Activated CD8-positive, alpha-beta T cell treated with anti-CD3 and anti-CD28 coated beads for 36 hours (primary cell): ENCODE data around the gene C10orf105. TPM values are rescaled to one million over a fixed set of nuclear protein-coding genes. Genes with fewer than 3 reads are reported as not detected.
A peak's percentile ranks its signal among the peaks of the same experiment; 100 is the strongest.

Experiments used
- ATAC-seq: fragments of 200-7000 bp; cut with Tn5 transposase; one replicate; pipeline ENCODE4 v1.10.0; 2021; ENCODE audit warnings: mild to moderate bottlenecking, moderate library complexity
- CTCF ChIA-PET: fragments of 350-600 bp; sonication (Branson Sonifier 250); formaldehyde crosslinking; loops from one replicate; lab custom pipeline; 2021; ENCODE audit warnings: antibody characterized with exemption; lab: Charles Lee
- POLR2A ChIA-PET: fragments of 350-600 bp; sonication (Branson Sonifier 250); formaldehyde crosslinking; loops from one replicate; lab custom pipeline; 2021; ENCODE audit warnings: antibody characterized with exemption; lab: Charles Lee
- DNase-seq: peaks from one replicate; pipeline ENCODE4 v3.0.0-alpha.2; 2020
- H3K27ac Mint-ChIP-seq: one replicate; pipeline ENCODE4 v1.8.0; 2021; ENCODE audit warnings: mild to moderate bottlenecking, mixed read lengths
- H3K27me3 Mint-ChIP-seq: one replicate; pipeline ENCODE4 v1.8.0; 2021; ENCODE audit warnings: mixed read lengths
- H3K36me3 Mint-ChIP-seq: one replicate; pipeline ENCODE4 v1.8.0; 2021; ENCODE audit warnings: low read depth, mixed read lengths
- H3K4me1 Mint-ChIP-seq: one replicate; pipeline ENCODE4 v1.8.0; 2021; ENCODE audit warnings: low read depth, mixed read lengths
- H3K4me3 Mint-ChIP-seq: one replicate; pipeline ENCODE4 v1.8.0; 2021; ENCODE audit warnings: mild to moderate bottlenecking, moderate library complexity, mixed read lengths
- H3K9me3 Mint-ChIP-seq: one replicate; pipeline ENCODE4 v1.8.0; 2021; ENCODE audit warnings: mixed read lengths
- intact Hi-C: fragments of 100-400 bp; cut with micrococcal nuclease; formaldehyde crosslinking; loops from one replicate; pipeline ENCODE4 v1.10.0; 2022
- total RNA-seq, 2 experiments: library from RNA; stranded (reverse); gene quantifications; one replicate each; pipeline ENCODE4 v1.2.3, GENCODE V29; 2021
- TF ChIP-seq, protein P1 (sequence below): fragments of 200-600 bp; IDR thresholded peaks from one replicate; pipeline ENCODE4 v1.8.0; 2022; ENCODE audit warnings: antibody characterized with exemption, mild to moderate bottlenecking

C10orf105 gene
- total RNA-seq, 2 experiments from 2014 or later = 0.16 to 0.27 TPM

DNA sequence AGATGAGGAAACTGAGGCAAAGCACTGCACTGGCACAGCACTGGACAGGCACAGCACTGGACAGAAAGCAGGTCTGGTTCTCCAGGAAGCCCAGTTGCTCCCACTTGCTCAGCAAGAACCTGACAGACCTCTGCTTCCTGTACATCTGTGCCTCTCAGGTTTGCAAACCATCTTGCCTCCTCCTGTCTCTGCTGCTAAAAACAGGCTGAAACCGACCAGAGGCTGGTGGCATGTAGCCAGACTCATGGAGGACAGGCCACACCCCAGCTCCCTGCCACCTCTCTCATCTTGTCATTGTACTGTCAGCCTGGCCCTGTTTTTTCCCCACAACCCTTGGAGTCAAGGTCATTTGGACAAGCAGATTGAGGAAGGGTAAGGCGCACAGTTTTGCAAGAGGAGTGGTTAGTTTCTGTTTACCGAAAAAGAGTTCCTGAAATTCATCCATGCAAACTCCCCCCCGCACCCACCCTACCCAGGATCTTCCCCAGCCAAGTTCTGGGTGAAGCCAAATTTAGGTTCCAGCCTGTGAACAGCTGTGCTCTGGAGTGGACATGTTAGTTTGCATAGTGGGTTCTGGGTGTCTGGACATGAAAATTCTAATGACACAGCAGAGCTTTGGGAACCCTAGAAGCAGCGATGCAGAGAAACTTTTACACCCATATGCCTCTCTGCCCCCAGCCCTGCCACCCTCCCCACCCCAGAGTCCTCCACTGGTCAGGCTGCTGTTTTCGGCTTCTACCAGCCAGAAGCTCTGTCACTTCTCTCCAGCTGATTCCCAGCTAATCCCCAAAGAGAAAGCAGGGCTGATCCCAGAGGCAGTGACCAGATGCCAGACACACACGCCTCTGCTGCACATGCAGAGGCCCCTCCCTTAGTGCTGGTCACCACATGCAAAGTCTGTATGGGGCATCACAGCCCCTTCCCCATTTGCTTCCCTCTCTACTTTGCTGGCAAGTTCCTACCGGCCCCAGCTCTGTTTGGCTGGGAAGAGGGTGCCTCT lies 8.5 kb upstream of the C10orf105 start:
- POLR2A ChIA-PET = interaction anchor here (0.8 to 10.8 kb wide), 11 partner anchors 8 to 257 kb away, joined by 3 to 116 read pairs (median 11); partner anchors contain the start of genes PSAP and VSIR
- intact Hi-C loops = no loop called here
- H3K27me3 Mint-ChIP-seq = no peaks in the 10 kb centered on the region
- peaks cover 97% of the 10 kb centered on the region for H3K4me1 Mint-ChIP-seq
- peak; percentile 37 for ATAC-seq
- CTCF ChIA-PET = interaction anchor here (1.0 to 7.3 kb wide), 9 partner anchors 14 to 45 kb away, joined by 3 to 57 read pairs (median 19); partner anchors contain the start of gene VSIR
- TF ChIP-seq, protein P1, sequence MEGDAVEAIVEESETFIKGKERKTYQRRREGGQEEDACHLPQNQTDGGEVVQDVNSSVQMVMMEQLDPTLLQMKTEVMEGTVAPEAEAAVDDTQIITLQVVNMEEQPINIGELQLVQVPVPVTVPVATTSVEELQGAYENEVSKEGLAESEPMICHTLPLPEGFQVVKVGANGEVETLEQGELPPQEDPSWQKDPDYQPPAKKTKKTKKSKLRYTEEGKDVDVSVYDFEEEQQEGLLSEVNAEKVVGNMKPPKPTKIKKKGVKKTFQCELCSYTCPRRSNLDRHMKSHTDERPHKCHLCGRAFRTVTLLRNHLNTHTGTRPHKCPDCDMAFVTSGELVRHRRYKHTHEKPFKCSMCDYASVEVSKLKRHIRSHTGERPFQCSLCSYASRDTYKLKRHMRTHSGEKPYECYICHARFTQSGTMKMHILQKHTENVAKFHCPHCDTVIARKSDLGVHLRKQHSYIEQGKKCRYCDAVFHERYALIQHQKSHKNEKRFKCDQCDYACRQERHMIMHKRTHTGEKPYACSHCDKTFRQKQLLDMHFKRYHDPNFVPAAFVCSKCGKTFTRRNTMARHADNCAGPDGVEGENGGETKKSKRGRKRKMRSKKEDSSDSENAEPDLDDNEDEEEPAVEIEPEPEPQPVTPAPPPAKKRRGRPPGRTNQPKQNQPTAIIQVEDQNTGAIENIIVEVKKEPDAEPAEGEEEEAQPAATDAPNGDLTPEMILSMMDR = no peak
- H3K27ac Mint-ChIP-seq = peak overlapping the region; percentile 99
- peak; percentile 89 for DNase-seq
- peak overlapping the region; percentile 58 for H3K4me3 Mint-ChIP-seq
- no peaks in the 10 kb centered on the region for H3K9me3 Mint-ChIP-seq
- peaks cover 4% of the 10 kb centered on the region for H3K36me3 Mint-ChIP-seq

DNA sequence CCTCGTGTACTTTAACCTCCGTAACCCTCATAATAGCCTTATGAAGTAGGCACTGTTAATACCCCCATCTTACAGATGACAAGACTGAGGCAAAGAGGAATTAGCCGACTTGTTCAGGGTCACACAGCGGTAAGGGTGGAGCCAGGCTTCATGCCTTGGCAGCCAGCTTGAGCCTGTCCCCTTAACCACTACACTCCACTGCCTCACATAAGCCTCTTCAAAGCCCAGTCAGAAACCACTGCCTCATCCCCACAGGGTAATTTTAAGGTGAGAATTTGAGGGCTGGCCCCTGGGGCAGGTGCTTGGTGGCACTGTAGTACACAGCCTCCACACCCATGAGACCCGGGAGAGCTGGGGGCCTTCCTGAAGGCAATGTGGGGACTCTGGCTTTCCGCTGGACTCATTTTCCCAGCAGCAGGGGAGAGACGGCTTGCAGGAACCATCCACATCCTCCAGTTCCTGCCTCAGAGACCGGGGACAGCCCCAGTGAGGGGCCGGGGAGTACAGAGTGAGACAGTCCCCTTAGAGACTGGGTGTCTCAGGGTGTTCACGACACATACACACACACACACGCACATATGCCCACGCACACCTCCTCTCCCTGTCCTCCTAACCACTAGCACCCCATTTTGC lies 7.6 kb upstream of the C10orf105 start:
- TF ChIP-seq, protein P1 = no peak
- H3K27ac Mint-ChIP-seq = peak overlapping the region; percentile 99
- POLR2A ChIA-PET = interaction anchor here (0.6 to 10.8 kb wide), 11 partner anchors 8 to 258 kb away, joined by 3 to 116 read pairs (median 11); partner anchors contain the start of genes PSAP and VSIR
- ATAC-seq (peak; percentile 57), DNase-seq (peak; percentile 83)
- CTCF ChIA-PET = interaction anchor here (0.9 to 7.3 kb wide), 17 partner anchors 13 to 169 kb away, joined by 3 to 57 read pairs (median 7); partner anchors contain the start of gene VSIR
- peaks cover 93% of the 10 kb centered on the region for H3K4me1 Mint-ChIP-seq
- intact Hi-C loops = no loop called here
- no peaks in the 10 kb centered on the region for H3K36me3 Mint-ChIP-seq
- no peaks in the 10 kb centered on the region for H3K9me3 Mint-ChIP-seq
- H3K4me3 Mint-ChIP-seq = peak overlapping the region; percentile 58
- no peaks in the 10 kb centered on the region for H3K27me3 Mint-ChIP-seq

DNA sequence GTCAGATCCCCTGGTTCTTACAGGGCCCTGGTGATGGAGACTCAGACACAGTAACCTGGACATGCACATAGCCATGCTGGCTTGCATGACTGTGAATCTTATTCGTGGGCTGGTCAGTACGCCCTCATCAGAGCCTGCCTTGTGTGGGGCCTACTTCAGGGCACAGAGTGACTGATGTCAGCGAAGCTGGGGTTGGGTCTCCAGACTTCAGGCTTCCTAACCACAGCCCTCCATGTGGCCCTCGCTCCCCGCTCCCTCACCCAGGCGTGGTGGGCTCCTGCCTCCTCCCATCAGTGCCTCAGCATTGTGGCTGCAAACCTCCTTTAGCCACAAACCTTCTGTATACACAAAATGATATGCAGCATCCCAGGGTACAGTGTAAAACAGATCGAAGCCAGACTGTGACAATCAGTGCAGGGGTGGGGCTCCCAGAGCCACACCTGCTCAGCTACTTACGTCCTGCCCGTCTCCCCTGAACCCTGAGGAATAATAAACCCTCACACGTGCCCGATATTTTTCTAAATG lies 7.1 kb upstream of the C10orf105 start:
- no peaks in the 10 kb centered on the region for H3K9me3 Mint-ChIP-seq
- peak overlapping the region; percentile 99 for H3K27ac Mint-ChIP-seq
- H3K27me3 Mint-ChIP-seq = no peaks in the 10 kb centered on the region
- DNase-seq (peak; percentile 68), ATAC-seq (peak; percentile 41)
- ChIA-PET CTCF (interaction anchor here (0.8 to 7.3 kb wide), 16 partner anchors 9 to 169 kb away, joined by 3 to 57 read pairs (median 6); partner anchors contain the start of gene VSIR), POLR2A (interaction anchor here (0.6 to 10.8 kb wide), 11 partner anchors 9 to 258 kb away, joined by 3 to 116 read pairs (median 11); partner anchors contain the start of genes PSAP and VSIR)
- peak overlapping the region; percentile 58 for H3K4me3 Mint-ChIP-seq
- intact Hi-C loops = loop anchor here (1.0 kb wide), 1 partner anchor 43 kb away; no protein-coding TSS in a partner anchor
- H3K36me3 Mint-ChIP-seq = no peaks in the 10 kb centered on the region
- peaks cover 88% of the 10 kb centered on the region for H3K4me1 Mint-ChIP-seq
- TF ChIP-seq, protein P1 = no peak

DNA sequence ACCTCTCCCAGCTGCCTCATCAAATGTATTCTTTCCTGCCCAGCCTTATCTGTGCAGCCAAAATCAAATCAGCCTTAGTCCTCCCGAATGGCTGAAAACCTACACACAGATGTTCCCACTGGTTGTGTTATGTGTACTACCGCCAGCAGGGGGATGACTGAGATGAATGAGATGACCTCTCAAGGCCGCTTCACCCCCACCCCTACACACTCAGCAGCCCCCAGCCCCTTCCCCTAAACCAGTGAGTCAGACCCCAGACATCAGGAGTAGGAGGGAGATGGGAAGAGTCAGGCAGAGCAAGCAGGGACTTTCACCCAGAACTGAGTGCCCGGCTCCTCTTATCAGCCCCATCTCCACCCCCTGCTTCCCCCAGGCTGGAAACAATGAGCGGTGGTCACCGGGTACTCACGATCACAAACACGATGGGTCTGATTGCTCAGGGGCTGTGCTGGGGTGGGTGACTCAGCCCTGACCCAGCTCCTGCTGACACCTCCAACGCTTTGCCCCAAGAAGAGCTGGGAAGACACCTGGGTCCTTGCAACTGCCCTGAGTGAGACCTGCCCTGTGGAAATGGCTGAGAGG lies 6.5 kb upstream of the C10orf105 start:
- no peaks in the 10 kb centered on the region for H3K36me3 Mint-ChIP-seq
- no peaks in the 10 kb centered on the region for H3K9me3 Mint-ChIP-seq
- H3K27me3 Mint-ChIP-seq = no peaks in the 10 kb centered on the region
- peak overlapping the region; percentile 99 for H3K27ac Mint-ChIP-seq
- intact Hi-C loops = loop anchor here (1.0 kb wide), 1 partner anchor 43 kb away; no protein-coding TSS in a partner anchor
- TF ChIP-seq, protein P1 = peak; percentile 62
- ATAC-seq (peak; percentile 62), DNase-seq (peak; percentile 93)
- POLR2A ChIA-PET = interaction anchor here (0.6 to 10.8 kb wide), 9 partner anchors 9 to 145 kb away, joined by 3 to 116 read pairs (median 17); partner anchors contain the start of gene VSIR
- CTCF ChIA-PET = interaction anchor here (0.8 to 7.3 kb wide), 19 partner anchors 10 to 170 kb away, joined by 3 to 57 read pairs (median 6); partner anchors contain the start of gene VSIR
- peak overlapping the region; percentile 58 for H3K4me3 Mint-ChIP-seq
- H3K4me1 Mint-ChIP-seq = peaks cover 87% of the 10 kb centered on the region
